Stimulated activated effector memory CD8-positive, alpha-beta T cell treated with anti-CD3 and anti-CD28 coated beads, Interleukin-12 subunit alpha, Interleukin-12 subunit beta, amount 100 ng/mL, for 72 hours (primary cell): Measurements from ENCODE around the gene DCTD.

Experiments used
- ATAC-seq: fragments of 150-1000 bp; cut with Tn5 transposase; 2 replicates; pipeline ENCODE4 v1.10.0; 2021
- DNase-seq, 2 donors: peaks; one replicate each; pipeline ENCODE4 v3.0.0; 2021 to 2022; ENCODE audit warnings: low spot score in 2 of 2
- H3K27ac Mint-ChIP-seq: one replicate; pipeline ENCODE4 v1.8.0; 2022; ENCODE audit warnings: mild to moderate bottlenecking, mixed read lengths
- H3K36me3 Mint-ChIP-seq: one replicate; pipeline ENCODE4 v1.8.0; 2022; ENCODE audit warnings: mild to moderate bottlenecking, mixed read lengths
- H3K4me1 Mint-ChIP-seq: one replicate; pipeline ENCODE4 v1.8.0; 2022; ENCODE audit warnings: mixed read lengths
- H3K4me3 Mint-ChIP-seq: one replicate; pipeline ENCODE4 v1.8.0; 2022; ENCODE audit warnings: mild to moderate bottlenecking, mixed read lengths
- H3K9me3 Mint-ChIP-seq: one replicate; pipeline ENCODE4 v1.8.0; 2022; ENCODE audit warnings: mixed read lengths

The DCTD gene

GRCh38 chr4:182886768-182887167, 30.4 kb downstream of the DCTD start:
- peaks cover 78% of the 10 kb centered on the region for H3K36me3 Mint-ChIP-seq
- peaks cover 3% of the 10 kb centered on the region for H3K9me3 Mint-ChIP-seq
- no peak overlapping the region for H3K4me3 Mint-ChIP-seq
- no peak for DNase-seq
- ATAC-seq, result no peak
- H3K4me1 Mint-ChIP-seq, result no peaks in the 10 kb centered on the region
- no peak overlapping the region for H3K27ac Mint-ChIP-seq

- Mint-ChIP-seq H3K36me3 (peaks cover 73% of the 10 kb centered on the region), H3K27ac (no peak overlapping the region), H3K4me3 (no peak overlapping the region), H3K4me1 (no peaks in the 10 kb centered on the region), H3K9me3 (peaks cover 3% of the 10 kb centered on the region)
- ATAC-seq (no peak), DNase-seq (no peak)
These were observed 31.0 kb downstream of the DCTD start for GRCh38 chr4:182886205-182886604.

GRCh38 chr4:182885738-182886077, 31.5 kb downstream of the DCTD start:
- no peaks in the 10 kb centered on the region for H3K4me1 Mint-ChIP-seq
- no peak overlapping the region for H3K4me3 Mint-ChIP-seq
- ATAC-seq (no peak), DNase-seq (no peak)
- no peak overlapping the region for H3K27ac Mint-ChIP-seq
- H3K36me3 Mint-ChIP-seq, result peaks cover 68% of the 10 kb centered on the region
- H3K9me3 Mint-ChIP-seq, result peaks cover 3% of the 10 kb centered on the region

GRCh38 chr4:182885022-182885737, 32.0 kb downstream of the DCTD start:
- Mint-ChIP-seq H3K4me3 (no peak overlapping the region), H3K4me1 (no peaks in the 10 kb centered on the region), H3K27ac (no peak overlapping the region), H3K36me3 (peaks cover 63% of the 10 kb centered on the region), H3K9me3 (peaks cover 3% of the 10 kb centered on the region)
- DNase-seq (no peak), ATAC-seq (no peak)

- ATAC-seq, result no peak
- Mint-ChIP-seq H3K27ac (no peak overlapping the region), H3K9me3 (peaks cover 3% of the 10 kb centered on the region), H3K36me3 (peaks cover 51% of the 10 kb centered on the region), H3K4me3 (no peak overlapping the region), H3K4me1 (no peaks in the 10 kb centered on the region)
- no peak for DNase-seq
These were observed 33.1 kb downstream of the DCTD start for GRCh38 chr4:182884040-182884439.

- DNase-seq (no peak), ATAC-seq (no peak)
- no peaks in the 10 kb centered on the region for H3K4me1 Mint-ChIP-seq
- no peak overlapping the region for H3K4me3 Mint-ChIP-seq
- H3K9me3 Mint-ChIP-seq, result peaks cover 3% of the 10 kb centered on the region
- H3K36me3 Mint-ChIP-seq, result peaks cover 44% of the 10 kb centered on the region
- peak overlapping the region; percentile 21 for H3K27ac Mint-ChIP-seq
These were observed 33.8 kb downstream of the DCTD start for GRCh38 chr4:182883351-182883750.

- DNase-seq, result no peak
- H3K4me3 Mint-ChIP-seq, result no peak overlapping the region
- no peak overlapping the region for H3K27ac Mint-ChIP-seq
- no peak for ATAC-seq
- peaks cover 3% of the 10 kb centered on the region for H3K9me3 Mint-ChIP-seq
- no peaks in the 10 kb centered on the region for H3K4me1 Mint-ChIP-seq
- peaks cover 30% of the 10 kb centered on the region for H3K36me3 Mint-ChIP-seq
These were observed 35.3 kb downstream of the DCTD start for GRCh38 chr4:182881914-182882313.

- H3K4me1 Mint-ChIP-seq, result no peaks in the 10 kb centered on the region
- DNase-seq (no peak), ATAC-seq (no peak)
- peaks cover 17% of the 10 kb centered on the region for H3K36me3 Mint-ChIP-seq
- no peaks in the 10 kb centered on the region for H3K9me3 Mint-ChIP-seq
- no peak overlapping the region for H3K27ac Mint-ChIP-seq
- no peak overlapping the region for H3K4me3 Mint-ChIP-seq
These were observed 36.5 kb downstream of the DCTD start for GRCh38 chr4:182880387-182881356.

GRCh38 chr4:182879913-182880312, 37.3 kb downstream of the DCTD start:
- H3K36me3 Mint-ChIP-seq, result peaks cover 11% of the 10 kb centered on the region
- no peak overlapping the region for H3K27ac Mint-ChIP-seq
- DNase-seq (no peak), ATAC-seq (no peak)
- no peaks in the 10 kb centered on the region for H3K4me1 Mint-ChIP-seq
- H3K9me3 Mint-ChIP-seq, result no peaks in the 10 kb centered on the region
- H3K4me3 Mint-ChIP-seq, result no peak overlapping the region

- no peak for ATAC-seq
- H3K4me1 Mint-ChIP-seq, result no peaks in the 10 kb centered on the region
- H3K9me3 Mint-ChIP-seq, result no peaks in the 10 kb centered on the region
- DNase-seq, result no peak
- no peak overlapping the region for H3K27ac Mint-ChIP-seq
- H3K36me3 Mint-ChIP-seq, result peaks cover 17% of the 10 kb centered on the region
- no peak overlapping the region for H3K4me3 Mint-ChIP-seq
These were observed 38.3 kb downstream of the DCTD start for GRCh38 chr4:182878633-182879495.

GRCh38 chr4:182877326-182877883, 39.8 kb downstream of the DCTD start:
- H3K4me1 Mint-ChIP-seq, result no peaks in the 10 kb centered on the region
- H3K27ac Mint-ChIP-seq, result peak overlapping the region; percentile 39
- H3K9me3 Mint-ChIP-seq, result no peaks in the 10 kb centered on the region
- ATAC-seq (no peak), DNase-seq (no peak)
- no peak overlapping the region for H3K4me3 Mint-ChIP-seq
- peaks cover 11% of the 10 kb centered on the region for H3K36me3 Mint-ChIP-seq

- no peak for ATAC-seq
- Mint-ChIP-seq H3K9me3 (no peaks in the 10 kb centered on the region), H3K4me3 (no peak overlapping the region), H3K27ac (peak overlapping the region; percentile 33), H3K4me1 (no peaks in the 10 kb centered on the region), H3K36me3 (peaks cover 12% of the 10 kb centered on the region)
- no peak for DNase-seq
These were observed 40.8 kb downstream of the DCTD start for GRCh38 chr4:182876427-182876826.

GRCh38 chr4:182875453-182876405, 41.5 kb downstream of the DCTD start:
- Mint-ChIP-seq H3K9me3 (no peaks in the 10 kb centered on the region), H3K4me3 (no peak overlapping the region), H3K27ac (peak overlapping the region; percentile 33), H3K36me3 (peaks cover 12% of the 10 kb centered on the region), H3K4me1 (no peaks in the 10 kb centered on the region)
- ATAC-seq (no peak), DNase-seq (no peak)

GRCh38 chr4:182874797-182875345, 42.3 kb downstream of the DCTD start:
- Mint-ChIP-seq H3K36me3 (peaks cover 12% of the 10 kb centered on the region), H3K27ac (no peak overlapping the region), H3K4me3 (no peak overlapping the region), H3K9me3 (no peaks in the 10 kb centered on the region), H3K4me1 (no peaks in the 10 kb centered on the region)
- no peak for ATAC-seq
- no peak for DNase-seq
